GM06990 (cell line): ENCODE results near the gene IL2RG.

Experiments used
- DNase-seq: peaks from one replicate; pipeline ENCODE4 v3.0.0-alpha.2; 2011; ENCODE audit not compliant: insufficient read length; ENCODE audit errors: extremely low read depth
- H3K27me3 ChIP-seq: replicated peaks from 2 replicates; pipeline ENCODE4 v1.6.0; 2011; ENCODE audit warnings: low read length; ENCODE audit not compliant: control insufficient read depth, insufficient read depth
- H3K36me3 ChIP-seq: 2 replicates; pipeline ENCODE4 v1.5.1; 2011; ENCODE audit warnings: low read length; ENCODE audit not compliant: control insufficient read depth, insufficient read depth
- H3K4me3 ChIP-seq: replicated peaks from 2 replicates; pipeline ENCODE4 v1.5.1; 2011; ENCODE audit warnings: low read depth, mild to moderate bottlenecking, control low read depth, low read length
- CTCF ChIP-seq: IDR thresholded peaks from 2 replicates; pipeline ENCODE4 v1.5.1; 2011; ENCODE audit warnings: low read length, control low read depth, mild to moderate bottlenecking, inconsistent platforms; ENCODE audit not compliant: insufficient read depth, poor library complexity, severe bottlenecking

Gene IL2RG

GRCh38 chrX:71154196-71154595 lies 42.8 kb upstream of the IL2RG start:
- TF ChIP-seq CTCF: no peak
- Histone ChIP-seq H3K4me3 (no peak overlapping the region), H3K27me3 (no peaks in the 10 kb centered on the region), H3K36me3 (no peaks in the 10 kb centered on the region; the same call in 1 of the 2 replicates)
- no peak for DNase-seq

DNA sequence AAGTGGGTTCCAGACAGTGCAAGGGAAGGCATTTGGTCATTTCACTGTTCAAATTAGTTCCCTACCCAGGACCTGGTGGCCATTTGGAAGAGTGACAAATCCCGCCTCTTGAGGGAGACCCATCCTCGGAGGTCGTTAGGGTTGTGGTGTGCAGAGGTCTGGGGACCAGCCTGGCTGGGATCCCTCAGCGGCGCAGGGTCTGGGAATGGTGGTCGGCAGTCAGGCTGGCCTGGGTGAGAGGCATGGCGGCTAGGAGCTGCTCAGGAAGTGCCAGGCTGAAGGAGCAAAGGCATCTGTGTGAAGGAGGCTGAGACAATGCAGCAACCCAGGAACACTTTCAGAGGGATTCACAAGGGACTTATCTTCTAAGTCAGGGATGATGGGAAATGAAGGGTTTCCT lies 40.0 kb upstream of the IL2RG start:
- no peak overlapping the region for H3K4me3 ChIP-seq
- no peak for TF ChIP-seq CTCF
- no peaks in the 10 kb centered on the region; the same call in none of the 2 replicates for H3K36me3 ChIP-seq
- H3K27me3 ChIP-seq: no peaks in the 10 kb centered on the region
- DNase-seq: no peak

DNA sequence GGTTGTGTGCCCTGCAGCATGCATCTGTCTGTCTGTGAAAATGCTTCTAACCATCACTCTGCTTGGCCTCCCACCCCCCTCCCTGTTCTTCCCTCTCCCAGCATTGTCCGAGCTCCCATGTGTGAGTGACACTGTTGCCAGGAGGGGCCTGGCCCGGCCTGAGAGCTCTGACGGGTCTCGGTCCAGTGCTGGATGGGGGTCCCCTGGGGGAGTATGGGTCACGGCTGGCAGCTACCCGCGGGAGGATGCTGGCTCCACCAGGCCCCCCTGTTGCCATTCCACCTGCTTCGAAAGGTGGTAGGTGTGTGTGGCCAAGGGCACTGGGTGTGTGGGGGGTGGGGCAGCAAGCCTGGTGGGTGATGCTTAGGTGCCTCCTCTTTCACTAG lies 36.9 kb upstream of the IL2RG start:
- no peak for DNase-seq
- TF ChIP-seq CTCF: no peak
- no peaks in the 10 kb centered on the region; the same call in 1 of the 2 replicates for H3K36me3 ChIP-seq
- no peaks in the 10 kb centered on the region for H3K27me3 ChIP-seq
- no peak overlapping the region for H3K4me3 ChIP-seq

DNA sequence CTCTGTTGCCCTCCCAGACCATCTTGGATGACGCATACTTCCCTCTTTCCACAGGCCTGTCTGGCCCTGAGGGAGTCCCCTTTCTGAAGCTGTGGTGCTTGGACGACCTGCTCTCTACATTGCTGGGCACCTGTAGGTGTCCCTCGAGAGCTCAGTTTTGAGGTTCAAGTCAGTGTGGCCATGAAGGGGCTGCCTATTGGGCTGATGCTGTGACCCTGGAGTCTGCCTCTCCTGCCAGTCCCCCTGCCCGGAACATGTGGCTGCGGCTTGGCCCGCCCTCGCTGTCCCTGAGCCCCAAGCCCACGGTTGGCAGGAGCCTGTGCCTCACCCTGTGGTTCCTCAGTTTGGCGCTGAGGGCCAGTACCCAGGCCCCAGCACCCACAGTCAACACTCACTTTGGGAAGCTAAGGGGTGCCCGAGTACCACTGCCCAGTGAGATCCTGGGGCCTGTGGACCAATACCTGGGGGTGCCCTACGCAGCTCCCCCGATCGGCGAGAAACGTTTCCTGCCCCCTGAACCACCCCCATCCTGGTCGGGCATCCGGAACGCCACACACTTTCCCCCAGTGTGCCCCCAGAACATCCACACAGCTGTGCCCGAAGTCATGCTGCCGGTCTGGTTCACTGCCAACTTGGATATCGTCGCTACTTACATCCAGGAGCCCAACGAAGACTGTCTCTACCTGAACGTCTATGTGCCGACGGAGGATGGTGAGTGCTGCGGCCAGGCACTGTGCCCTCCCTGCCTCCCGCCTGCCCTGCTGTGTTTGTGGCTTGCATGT lies 36.3 kb upstream of the IL2RG start:
- Histone ChIP-seq H3K36me3 (no peaks in the 10 kb centered on the region; the same call in 1 of the 2 replicates), H3K4me3 (no peak overlapping the region), H3K27me3 (no peaks in the 10 kb centered on the region)
- no peak for DNase-seq
- TF ChIP-seq CTCF: no peak

- no peaks in the 10 kb centered on the region for H3K27me3 ChIP-seq
- H3K36me3 ChIP-seq: peaks cover 3% of the 10 kb centered on the region
- H3K4me3 ChIP-seq: no peak within 1 kb of the TSS
- DNase-seq: no peak
- TF ChIP-seq CTCF: no peak
These were observed 33.3 kb upstream of the IL2RG start, which contains the start of gene NLGN3 for GRCh38 chrX:71144651-71145050. NLGN3 (plus strand) TSS chrX:71144841; CDS start chrX:71147750, 2,909 bp downstream.
